GM12878 (cell line): Measurements from ENCODE around the gene B9D2. TPM values are rescaled to one million over a fixed set of nuclear protein-coding genes. Genes with fewer than 3 reads are reported as not detected.
A peak's percentile ranks its signal among the peaks of the same experiment; 100 is the strongest.

Experiments
- ATAC-seq: fragments of 200-7000 bp; cut with Tn5 transposase; 3 replicates; pipeline ENCODE4 v1.9.1; 2020; ENCODE audit warnings: mild to moderate bottlenecking, moderate library complexity
- BruUV-seq: library from RNA; stranded (reverse); fragments of 400-500 nt; replicated peaks from 2 replicates; lab custom pipeline; 2021; lab: Mats Ljungman, UMichigan
- CTCF ChIA-PET: fragments of 300-600 bp; sonication (Branson Sonifier 250); formaldehyde crosslinking; extraction: SDS; loops from one replicate; lab custom pipeline; 2021; ENCODE audit warnings: inconsistent platforms; lab: Yijun Ruan, JAX
- POLR2A ChIA-PET: fragments of 350-600 bp; formaldehyde crosslinking; extraction: SDS; loops from one replicate; lab custom pipeline; 2021; ENCODE audit warnings: inconsistent platforms; lab: Charles Lee
- RAD21 ChIA-PET: fragments of 300-600 bp; sonication (Branson Sonifier 250); formaldehyde crosslinking; loops from one replicate; lab custom pipeline; 2023; ENCODE audit warnings: antibody characterized with exemption; ENCODE audit not compliant: unreplicated experiment; lab: Charles Lee
- SMC1A ChIA-PET: fragments of 300-600 bp; sonication (Branson Sonifier 250); formaldehyde crosslinking; loops from one replicate; lab custom pipeline; 2023; ENCODE audit not compliant: unreplicated experiment, uncharacterized antibody; lab: Charles Lee
- DNase-seq: peaks from one replicate; pipeline ENCODE4 v3.0.0-alpha.2; 2011; ENCODE audit warnings: low read depth, low spot score
- FAIRE-seq: peaks from 3 replicates; lab custom pipeline; 2011; peaks lifted over from hg19 to GRCh38; lab: Jason Lieb, UNC
- H2AFZ ChIP-seq: 2 replicates; pipeline ENCODE4 v1.6.0; 2011; ENCODE audit warnings: low read depth, low read length, control low read depth; ENCODE audit not compliant: control insufficient read depth
- H3K27ac ChIP-seq: 2 replicates; pipeline ENCODE4 v1.5.1; 2011; ENCODE audit warnings: control low read depth; ENCODE audit not compliant: control insufficient read depth, insufficient read depth
- H3K27me3 ChIP-seq, 2 experiments: replicated peaks in 1 of 2; 2 replicates each; pipeline versions ENCODE4 v1.6.0 to v1.6.1; 2011; ENCODE audit warnings: low read length in 1 of 2; ENCODE audit not compliant: control insufficient read depth in 2 of 2, insufficient read depth in 2 of 2
- H3K36me3 ChIP-seq, 2 experiments: 2 replicates each; pipeline ENCODE4 v1.5.1; 2011; ENCODE audit warnings: low read length in 1 of 2; ENCODE audit not compliant: control insufficient read depth in 2 of 2, insufficient read depth in 2 of 2
- H3K4me1 ChIP-seq: 2 replicates; pipeline ENCODE4 v1.6.1; 2011; ENCODE audit warnings: mild to moderate bottlenecking, low read length, moderate library complexity, mixed read lengths; ENCODE audit not compliant: control insufficient read depth, insufficient read depth
- H3K4me2 ChIP-seq: 2 replicates; pipeline ENCODE4 v1.6.0; 2011; ENCODE audit warnings: control low read depth; ENCODE audit not compliant: control insufficient read depth, insufficient read depth
- H3K4me3 ChIP-seq: fragments of 200-600 bp; sonication (generic); 2 replicates; pipeline ENCODE4 v1.5.1; 2016
- H3K79me2 ChIP-seq: 2 replicates; pipeline ENCODE4 v1.6.0; 2011; ENCODE audit warnings: low read length; ENCODE audit not compliant: control insufficient read depth, insufficient read depth
- H3K9ac ChIP-seq: 2 replicates; pipeline ENCODE4 v1.8.0; 2011; ENCODE audit warnings: low read length, control low read depth, mixed read lengths; ENCODE audit not compliant: control insufficient read depth, insufficient read depth
- H3K9me3 ChIP-seq: replicated peaks from 3 replicates; pipeline ENCODE4 v1.5.1; 2011; ENCODE audit warnings: mild to moderate bottlenecking, low read length; ENCODE audit not compliant: control insufficient read depth, insufficient read depth
- H4K20me1 ChIP-seq: 2 replicates; pipeline ENCODE4 v1.6.0; 2011; ENCODE audit not compliant: control insufficient read depth, insufficient read depth
- ATF3 ChIP-seq: IDR thresholded peaks from 2 replicates; pipeline ENCODE4 v1.6.1; 2011; ENCODE audit warnings: low read depth, mild to moderate bottlenecking, low read length, moderate library complexity, borderline replicate concordance; ENCODE audit errors: extremely low read depth
- E2F4 ChIP-seq: IDR thresholded peaks from 2 replicates; pipeline ENCODE4 v1.6.1; 2012; ENCODE audit warnings: low read depth, low read length, improper control_type of control experiment
- EGR1 ChIP-seq, 2 experiments: IDR thresholded peaks; 1 replicate in 1 of 2; 2 replicates in 1 of 2; pipeline ENCODE4 v1.6.1; 2011 to 2012; ENCODE audit warnings: low read depth in 2 of 2, low read length in 2 of 2, borderline replicate concordance in 1 of 2, mild to moderate bottlenecking in 1 of 2, moderate library complexity in 1 of 2
- LARP7 ChIP-seq: fragments of 450-650 bp; IDR thresholded peaks from 2 replicates; pipeline ENCODE4 v1.6.1; 2017; ENCODE audit warnings: mild to moderate bottlenecking
- MEF2A ChIP-seq: IDR thresholded peaks from 2 replicates; pipeline ENCODE4 v1.6.1; 2011; ENCODE audit warnings: low read depth, mild to moderate bottlenecking, low read length, moderate library complexity; ENCODE audit not compliant: insufficient read depth
- MLLT1 ChIP-seq: fragments of 450-650 bp; IDR thresholded peaks from 2 replicates; pipeline ENCODE4 v1.6.1; 2016; ENCODE audit warnings: mild to moderate bottlenecking
- NFXL1 ChIP-seq: fragments of 450-650 bp; IDR thresholded peaks from 2 replicates; pipeline ENCODE4 v1.6.1; 2017; ENCODE audit warnings: antibody characterized with exemption, mild to moderate bottlenecking, borderline replicate concordance
- PML ChIP-seq: IDR thresholded peaks from 2 replicates; pipeline ENCODE4 v1.6.1; 2012; ENCODE audit warnings: low read length, inconsistent platforms
- POLR2A ChIP-seq: IDR thresholded peaks from 2 replicates; pipeline ENCODE4 v1.6.1; 2011; ENCODE audit warnings: low read depth, mild to moderate bottlenecking, low read length
- RAD21 ChIP-seq: IDR thresholded peaks from 2 replicates; pipeline ENCODE4 v1.6.1; 2011; ENCODE audit warnings: mild to moderate bottlenecking, low read depth, low read length, moderate library complexity; ENCODE audit not compliant: insufficient read depth
- RBBP5 ChIP-seq: fragments of 200-600 bp; sonication (generic); conservative IDR thresholded peaks from 2 replicates; pipeline ENCODE4 v1.6.1; 2016
- SMARCA5 ChIP-seq: fragments of 450-650 bp; IDR thresholded peaks from 2 replicates; pipeline ENCODE4 v1.6.1; 2017; ENCODE audit warnings: mild to moderate bottlenecking
- SUPT20H ChIP-seq: IDR thresholded peaks from 2 replicates; pipeline ENCODE4 v1.6.1; 2011; ENCODE audit warnings: low read depth, mild to moderate bottlenecking, low read length, moderate library complexity, borderline replicate concordance; ENCODE audit not compliant: control insufficient read depth
- TBL1XR1 ChIP-seq: IDR thresholded peaks from 2 replicates; pipeline ENCODE4 v1.6.1; 2012; ENCODE audit warnings: low read depth, low read length, improper control_type of control experiment
- TCF7 ChIP-seq: IDR thresholded peaks from 2 replicates; pipeline ENCODE4 v1.6.1; 2014; ENCODE audit warnings: antibody characterized with exemption, borderline replicate concordance
- WRNIP1 ChIP-seq: IDR thresholded peaks from 2 replicates; pipeline ENCODE4 v1.6.1; 2011; ENCODE audit warnings: low read depth, low read length, improper control_type of control experiment, borderline replicate concordance
- WGBS: methylation state at CpG from one replicate; pipeline ENCODE4 v1.1.6; 2016; ENCODE audit warnings: low lambda C conversion rate; ENCODE audit not compliant: insufficient replicate concordance, insufficient coverage; ENCODE audit errors: missing lambda C conversion rate; 5-methylcytosine and 5-hydroxymethylcytosine counted together
- in situ Hi-C: fragments of 300-500 bp; cut with MboI; formaldehyde crosslinking; loops from 9 replicates; pipeline ENCODE4 v1.14.3; 2018; ENCODE audit warnings: mixed read lengths
- intact Hi-C: fragments of 100-400 bp; cut with micrococcal nuclease; formaldehyde crosslinking; loops from one replicate; pipeline ENCODE4 v1.14.2; 2022; ENCODE audit not compliant: unreplicated experiment
- polyA plus RNA-seq, 11 experiments: library from polyadenylated mRNA; depleted of rRNA in 4 of 11; unstranded in 6 of 11; stranded (reverse) in 5 of 11; fragments of >200 nt; fragmentation: Nextera tagmentation in 4 of 11; fragmentation: Illumina TruSeq in 1 of 11; extraction: Ambion mirVana in 4 of 11; extraction: Trizol in 1 of 11; gene quantifications; 1 replicate in 1 of 11; 2 replicates in 10 of 11; pipeline versions ENCODE4 v1.2.1 to v1.2.3, GENCODE V29; 2011 to 2016; ENCODE audit warnings: inconsistent platforms in 2 of 11, missing spikeins in 2 of 11, low read depth in 1 of 11
- total RNA-seq, 4 experiments: library from RNA; depleted of rRNA in 3 of 4; stranded (reverse); fragments of >200 nt in 3 of 4; fragmentation: Illumina TruSeq in 1 of 4; extraction: Trizol in 1 of 4; gene quantifications; 2 replicates each; pipeline versions ENCODE4 v1.2.1 to v1.2.3, GENCODE V29; 2013 to 2021
- TF ChIP-seq, protein P1 (sequence below): fragments of 450-650 bp; conservative IDR thresholded peaks from 2 replicates; pipeline ENCODE4 v1.6.1; 2017; ENCODE audit warnings: mild to moderate bottlenecking, moderate library complexity
- TF ChIP-seq, protein P2 (sequence below): IDR thresholded peaks from 2 replicates; pipeline ENCODE4 v1.6.1; 2012; ENCODE audit warnings: low read depth, low read length, improper control_type of control experiment

B9D2 gene
- total and polyA plus RNA-seq, 10 of the 15 experiments (the other 5 are each of a cell fraction or from before 2014, with no cell fraction given), result 2.4 to 12.4 (median 5.0) TPM

DNA sequence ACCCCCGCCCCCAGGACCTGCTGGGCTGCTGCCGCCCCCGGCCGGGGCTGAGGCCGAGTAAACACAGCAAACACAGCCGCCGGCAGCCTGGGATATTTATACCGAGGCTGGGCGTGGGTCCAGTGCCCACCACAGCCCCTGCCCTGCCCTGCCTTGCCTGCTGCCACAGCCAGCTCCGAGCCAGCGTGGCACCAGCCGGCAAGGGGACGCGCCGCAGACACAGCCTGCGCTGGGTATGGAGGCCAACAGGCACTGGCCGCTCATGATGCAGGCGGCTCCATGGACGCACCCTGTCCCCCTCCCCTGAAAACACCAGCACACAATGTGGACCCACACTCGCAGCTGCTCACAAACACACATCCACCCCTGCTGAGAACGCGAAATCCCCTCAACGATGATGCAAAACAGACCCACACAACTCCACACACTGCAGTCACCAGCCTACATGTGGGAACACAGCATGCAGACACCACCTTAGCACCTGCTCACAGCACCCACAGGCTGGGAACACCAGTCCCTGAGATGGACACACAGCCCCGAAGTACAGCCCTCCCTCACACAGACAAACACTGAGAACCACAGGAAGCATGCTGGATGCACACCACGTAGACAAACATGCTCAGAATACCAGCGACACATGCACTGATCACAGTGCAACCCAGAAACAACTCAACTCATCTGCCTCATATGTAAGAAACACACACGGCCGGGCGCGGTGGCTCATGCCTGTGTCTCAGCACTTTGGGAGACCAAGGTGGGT, 37.8 kb downstream of the B9D2 start:
- Histone ChIP-seq H3K4me3 (peak overlapping the region; percentile 77; the same call in 1 of the 2 replicates), H2AFZ (no peak overlapping the region; the same call in 1 of the 2 replicates), H3K36me3 (peaks cover 5 to 24% of the 10 kb centered on the region in 2 experiments), H3K4me2 (peak overlapping the region; percentile 93), H3K9ac (peak overlapping the region; percentile 75; the same call in 1 of the 2 replicates), H3K27ac (peak overlapping the region; percentile 93), H3K4me1 (peaks cover 37% of the 10 kb centered on the region), H4K20me1 (no peaks in the 10 kb centered on the region), H3K27me3 (no peaks in the 10 kb centered on the region), H3K79me2 (peaks cover 10% of the 10 kb centered on the region), H3K9me3 (no peaks in the 10 kb centered on the region)
- SMC1A ChIA-PET, result interaction anchor here (1.4 to 1.8 kb wide), 4 partner anchors 18 to 67 kb away, joined by 3 to 5 read pairs (median 4); partner anchors contain the start of gene HNRNPUL1
- peak; percentile 86 for FAIRE-seq
- RAD21 ChIA-PET, result interaction anchor here (0.6 to 2.8 kb wide), 4 partner anchors 17 to 28 kb away, joined by 3 to 26 read pairs (median 4); partner anchors contain the start of gene TGFB1
- WGBS, result 23% methylated on average over 27 of the region's 30 CpGs
- POLR2A ChIA-PET, result no interaction called here
- peak; percentile 30 for ATAC-seq
- no TSS peak for BruUV-seq
- CTCF ChIA-PET, result interaction anchor here (0.8 to 2.1 kb wide), 5 partner anchors 18 to 126 kb away, joined by 3 to 10 read pairs (median 3); no protein-coding TSS in a partner anchor
- in situ Hi-C loops, result no loop called here
- intact Hi-C loops, result loop anchor here (2.0 kb wide), 1 partner anchor 25 kb away; no protein-coding TSS in a partner anchor
- no peak for DNase-seq
- TF ChIP-seq WRNIP1 (no peak), SUPT20H (no peak), MLLT1 (no peak), POLR2A (peak; percentile 69), RAD21 (no peak), LARP7 (0 out of 2 replicates have a peak, but pooled peaks have one; percentile 27), MEF2A (no peak), PML (peak; percentile 52; the same call in 1 of the 2 replicates), NFXL1 (no peak), RBBP5 (no peak), ATF3 (no peak), TBL1XR1 (no peak), TCF7 (no peak), E2F4 (no peak), EGR1 (IDR thresholded peaks at IDR 0.05; ENCODE audit: borderline replicate concordance in 1 of 2, low read depth in 2 of 2, low read length in 2 of 2) (peak in 1 of 2 experiments; percentile 44; a peak in 1 of 3 replicates), SMARCA5 (no peak)
- TF ChIP-seq, protein P1, sequence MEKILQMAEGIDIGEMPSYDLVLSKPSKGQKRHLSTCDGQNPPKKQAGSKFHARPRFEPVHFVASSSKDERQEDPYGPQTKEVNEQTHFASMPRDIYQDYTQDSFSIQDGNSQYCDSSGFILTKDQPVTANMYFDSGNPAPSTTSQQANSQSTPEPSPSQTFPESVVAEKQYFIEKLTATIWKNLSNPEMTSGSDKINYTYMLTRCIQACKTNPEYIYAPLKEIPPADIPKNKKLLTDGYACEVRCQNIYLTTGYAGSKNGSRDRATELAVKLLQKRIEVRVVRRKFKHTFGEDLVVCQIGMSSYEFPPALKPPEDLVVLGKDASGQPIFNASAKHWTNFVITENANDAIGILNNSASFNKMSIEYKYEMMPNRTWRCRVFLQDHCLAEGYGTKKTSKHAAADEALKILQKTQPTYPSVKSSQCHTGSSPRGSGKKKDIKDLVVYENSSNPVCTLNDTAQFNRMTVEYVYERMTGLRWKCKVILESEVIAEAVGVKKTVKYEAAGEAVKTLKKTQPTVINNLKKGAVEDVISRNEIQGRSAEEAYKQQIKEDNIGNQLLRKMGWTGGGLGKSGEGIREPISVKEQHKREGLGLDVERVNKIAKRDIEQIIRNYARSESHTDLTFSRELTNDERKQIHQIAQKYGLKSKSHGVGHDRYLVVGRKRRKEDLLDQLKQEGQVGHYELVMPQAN, result no peak
- TF ChIP-seq, protein P2, sequence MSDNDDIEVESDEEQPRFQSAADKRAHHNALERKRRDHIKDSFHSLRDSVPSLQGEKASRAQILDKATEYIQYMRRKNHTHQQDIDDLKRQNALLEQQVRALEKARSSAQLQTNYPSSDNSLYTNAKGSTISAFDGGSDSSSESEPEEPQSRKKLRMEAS, result peak; percentile 40; the same call in 1 of the 2 replicates
